Measurements from ENCODE around the gene STK32B. TPM values are rescaled to one million over a fixed set of nuclear protein-coding genes. Genes with fewer than 3 reads are reported as not detected.

STK32B gene
- total and polyA plus RNA-seq, 2 donors (not counting 3 experiments of a cell fraction or from before 2014, with no cell fraction given): 5.6 to 7.8 TPM

DNA sequence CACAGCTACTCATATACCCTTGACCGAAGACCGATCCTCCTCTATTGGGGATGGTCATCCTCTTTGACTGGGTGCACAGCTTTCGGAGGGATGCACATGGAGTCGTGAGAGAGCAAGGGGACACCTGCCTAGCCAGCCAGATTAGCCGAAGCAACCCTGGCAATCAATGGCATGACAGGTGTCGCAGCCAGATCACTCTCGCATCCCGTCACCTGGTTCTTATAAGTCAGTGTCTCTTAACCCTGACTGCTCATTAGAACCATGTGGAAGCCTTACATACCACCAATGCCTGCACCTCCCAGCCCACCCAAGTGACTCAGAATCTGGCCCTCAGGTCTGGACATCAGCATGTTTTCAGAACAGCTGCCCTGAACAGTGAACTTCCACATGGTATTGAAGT is 407.4 kb downstream of the STK32B start:
- no peaks in the 10 kb centered on the region for H3K79me2 ChIP-seq (ENCODE audit: control insufficient read depth, insufficient read depth, low read length)
- TF ChIP-seq GATA2 (IDR thresholded peaks at IDR 0.05; ENCODE audit: insufficient read depth, insufficient read length, low read depth, low read length) (no peak), POLR2AphosphoS5 (IDR thresholded peaks at IDR 0.05; ENCODE audit: insufficient read depth, low read depth, low read length) (no peak), POLR2A (IDR thresholded peaks at IDR 0.05; ENCODE audit: low read depth, low read length) (no peak), MYC (IDR thresholded peaks at IDR 0.05; ENCODE audit: low read depth, low read length) (no peak), JUN (IDR thresholded peaks at IDR 0.05; ENCODE audit: borderline replicate concordance, insufficient read depth, insufficient read length, low read depth) (no peak), FOS (IDR thresholded peaks at IDR 0.05; ENCODE audit: borderline replicate concordance, insufficient read depth, low read length) (no peak), EZH2 (IDR thresholded peaks at IDR 0.05; ENCODE audit: borderline replicate concordance, low read depth, low read length, severe bottlenecking) (no peak)
- TF ChIP-seq, protein P1, sequence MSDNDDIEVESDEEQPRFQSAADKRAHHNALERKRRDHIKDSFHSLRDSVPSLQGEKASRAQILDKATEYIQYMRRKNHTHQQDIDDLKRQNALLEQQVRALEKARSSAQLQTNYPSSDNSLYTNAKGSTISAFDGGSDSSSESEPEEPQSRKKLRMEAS (IDR thresholded peaks at IDR 0.05; ENCODE audit: insufficient read depth, insufficient read length): no peak
- TF ChIP-seq, protein P2, sequence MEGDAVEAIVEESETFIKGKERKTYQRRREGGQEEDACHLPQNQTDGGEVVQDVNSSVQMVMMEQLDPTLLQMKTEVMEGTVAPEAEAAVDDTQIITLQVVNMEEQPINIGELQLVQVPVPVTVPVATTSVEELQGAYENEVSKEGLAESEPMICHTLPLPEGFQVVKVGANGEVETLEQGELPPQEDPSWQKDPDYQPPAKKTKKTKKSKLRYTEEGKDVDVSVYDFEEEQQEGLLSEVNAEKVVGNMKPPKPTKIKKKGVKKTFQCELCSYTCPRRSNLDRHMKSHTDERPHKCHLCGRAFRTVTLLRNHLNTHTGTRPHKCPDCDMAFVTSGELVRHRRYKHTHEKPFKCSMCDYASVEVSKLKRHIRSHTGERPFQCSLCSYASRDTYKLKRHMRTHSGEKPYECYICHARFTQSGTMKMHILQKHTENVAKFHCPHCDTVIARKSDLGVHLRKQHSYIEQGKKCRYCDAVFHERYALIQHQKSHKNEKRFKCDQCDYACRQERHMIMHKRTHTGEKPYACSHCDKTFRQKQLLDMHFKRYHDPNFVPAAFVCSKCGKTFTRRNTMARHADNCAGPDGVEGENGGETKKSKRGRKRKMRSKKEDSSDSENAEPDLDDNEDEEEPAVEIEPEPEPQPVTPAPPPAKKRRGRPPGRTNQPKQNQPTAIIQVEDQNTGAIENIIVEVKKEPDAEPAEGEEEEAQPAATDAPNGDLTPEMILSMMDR (IDR thresholded peaks at IDR 0.05; ENCODE audit: extremely low read depth in 1 of 2, insufficient read depth in 1 of 2, low read depth in 1 of 2, low read length in 2 of 2): no peak
- BruUV-seq (replicated peaks): no TSS peak
- H3K9me3 ChIP-seq (replicated peaks; ENCODE audit: control insufficient read depth, insufficient read depth, low read length): no peaks in the 10 kb centered on the region
- dilution Hi-C loops (cut with MboI; ENCODE audit: extremely low pct_ligation_motif_present, low sequenced_read_pairs) (no loop called here), intact Hi-C loops (cut with micrococcal nuclease) (no loop called here)
- FAIRE-seq (no peak), DNase-seq (ENCODE audit: low read depth, low spot score) (no peak)
- H4K20me1 ChIP-seq (replicated peaks; ENCODE audit: control insufficient read depth, extremely low read depth, insufficient read depth, low read length): no peaks in the 10 kb centered on the region
- H3K4me3 ChIP-seq (replicated peaks in 1 of 3; ENCODE audit: insufficient read depth in 1 of 3, low read depth in 1 of 3, low read length in 3 of 3): no peak overlapping the region
- no peaks in the 10 kb centered on the region for H3K4me1 ChIP-seq (ENCODE audit: control insufficient read depth, extremely low read depth, insufficient read depth, low read length)
- CTCF ChIA-PET: interaction anchor here (0.8 to 3.8 kb wide), 6 partner anchors 9 to 407 kb away, joined by 3 to 65 read pairs (median 10); partner anchors contain the start of gene STK32B
- H3K9me1 ChIP-seq (replicated peaks; ENCODE audit: control insufficient read depth, extremely low read depth, insufficient read depth, low read length): no peaks in the 10 kb centered on the region
- no peaks in the 10 kb centered on the region for H3K36me3 ChIP-seq (ENCODE audit: control insufficient read depth in 2 of 2, extremely low read depth in 1 of 2, insufficient read depth in 2 of 2, low read length in 2 of 2)
- no peak overlapping the region for H3K4me2 ChIP-seq (ENCODE audit: insufficient read depth, low read length)
- no peak overlapping the region for H2AFZ ChIP-seq (ENCODE audit: low read depth, low read length)
- no peak overlapping the region for H3K9ac ChIP-seq (replicated peaks; ENCODE audit: extremely low read depth, insufficient read depth, low read length)
- no peaks in the 10 kb centered on the region for H3K27me3 ChIP-seq (ENCODE audit: control insufficient read depth in 2 of 2, insufficient read depth in 2 of 2, low read length in 2 of 2)
- no peak overlapping the region for H3K27ac ChIP-seq (ENCODE audit: insufficient read depth, low read depth, low read length)
- POLR2A ChIA-PET: no interaction called here

All from endothelial cell of umbilical vein (primary cell).